SKM-1 (cell line): Measurements from ENCODE around the gene SLMAP.
"Not testable (repeated sequence)": the region's sequence is repeated elsewhere in the genome, so short reads cannot be mapped to it uniquely, and the experiment has no call there.

Source experiments
- DNase-seq: peaks from one replicate; lab custom pipeline; 2025; ENCODE audit not compliant: unreplicated experiment; lab: John Stamatoyannopoulos, UW

The SLMAP gene

DNA sequence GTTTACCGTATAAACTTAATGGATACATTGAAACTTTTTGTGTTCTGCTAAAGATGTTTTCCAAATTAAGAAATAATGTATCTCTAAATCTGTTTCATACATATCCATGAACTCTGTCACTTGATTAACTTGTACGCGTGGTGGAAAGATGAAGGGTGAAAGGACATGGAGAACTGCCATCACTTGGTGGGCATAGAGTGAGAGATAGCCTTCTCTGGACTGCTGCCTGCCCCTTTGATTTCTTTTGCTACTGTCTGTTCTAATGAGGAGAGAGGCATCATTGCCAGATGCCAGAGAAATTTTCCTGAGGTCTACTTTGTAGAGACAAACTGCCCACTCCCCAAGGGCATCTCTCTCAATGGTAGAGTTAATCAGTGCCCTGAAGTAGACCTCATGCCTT, 120.5 kb downstream of the SLMAP start:
- no peak for DNase-seq

DNA sequence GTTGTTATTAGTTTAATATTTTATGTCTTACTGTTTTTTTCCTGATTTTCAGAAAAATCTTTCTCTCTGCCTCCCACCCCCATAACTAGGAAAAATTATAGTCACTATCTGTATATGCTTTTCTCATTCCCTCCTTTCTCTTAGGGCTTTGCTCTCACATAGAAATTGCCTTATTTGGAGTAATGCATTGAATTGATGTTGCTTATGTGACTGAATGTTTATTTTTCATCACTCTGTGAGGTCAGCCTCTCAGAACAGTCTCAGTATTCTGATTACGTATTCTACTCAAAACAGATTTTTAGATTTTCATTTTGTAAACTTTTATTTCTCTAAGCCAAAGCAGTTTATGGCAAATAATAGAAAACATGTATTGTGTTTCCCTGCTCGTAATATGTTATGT, 121.0 kb downstream of the SLMAP start:
- no peak for DNase-seq

DNA sequence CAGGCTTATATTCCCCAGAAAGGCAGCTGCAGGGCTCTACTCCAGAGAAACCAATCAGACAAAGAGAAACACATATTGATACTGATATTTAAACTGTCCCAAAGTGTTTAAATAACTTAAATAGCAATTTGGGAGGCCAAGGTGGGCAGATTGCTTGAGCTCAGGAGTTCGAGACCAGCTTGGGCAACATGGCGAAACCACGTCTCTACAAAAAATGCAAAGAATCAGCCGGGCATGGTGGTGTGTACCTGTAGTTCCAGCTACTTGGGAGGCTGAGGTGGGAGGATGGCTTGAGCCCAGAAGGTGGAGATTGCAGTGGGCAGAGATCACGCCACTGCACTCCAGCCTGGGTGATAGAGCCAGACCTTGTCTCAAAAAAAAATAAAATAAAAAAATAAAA, 128.3 kb downstream of the SLMAP start:
- DNase-seq = not testable (repeated sequence)

DNA sequence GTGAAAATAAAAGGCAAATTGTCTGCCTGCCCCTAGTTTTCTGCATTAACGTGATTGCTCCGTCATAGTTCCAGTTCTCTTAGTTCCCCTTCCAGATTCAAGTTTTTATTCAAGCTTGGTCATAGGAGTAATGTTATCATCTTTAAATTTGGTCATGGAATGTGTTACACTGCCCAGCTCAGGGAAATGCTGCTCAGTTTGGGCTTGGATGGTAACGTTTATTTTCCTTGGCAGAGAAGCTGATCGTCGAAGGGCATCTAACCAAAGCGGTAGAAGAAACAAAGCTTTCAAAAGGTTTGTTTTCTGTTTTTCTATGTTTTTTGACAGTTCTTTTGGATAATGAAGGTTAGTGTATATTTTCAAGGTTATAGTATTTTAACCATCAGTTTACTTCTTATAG, 133.7 kb downstream of the SLMAP start:
- no peak for DNase-seq

DNA sequence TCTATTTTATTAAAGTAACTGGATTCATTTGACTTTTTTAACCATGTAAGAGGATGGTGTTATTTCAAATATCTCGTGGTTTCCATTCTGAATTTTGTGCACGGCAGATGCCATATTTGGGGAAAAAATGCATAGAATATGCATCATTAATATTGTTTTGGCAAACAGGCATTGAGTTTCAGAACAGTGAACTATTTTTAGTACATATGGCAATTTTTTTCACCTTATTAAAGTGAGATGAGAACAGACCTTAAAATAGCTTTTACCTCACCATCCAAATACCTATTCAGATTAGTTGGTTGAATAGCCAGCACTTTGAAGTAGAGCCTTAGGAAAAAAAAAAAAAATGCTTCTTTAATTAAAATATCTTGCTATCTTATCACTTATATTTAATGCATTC, 134.8 kb downstream of the SLMAP start:
- no peak for DNase-seq

DNA sequence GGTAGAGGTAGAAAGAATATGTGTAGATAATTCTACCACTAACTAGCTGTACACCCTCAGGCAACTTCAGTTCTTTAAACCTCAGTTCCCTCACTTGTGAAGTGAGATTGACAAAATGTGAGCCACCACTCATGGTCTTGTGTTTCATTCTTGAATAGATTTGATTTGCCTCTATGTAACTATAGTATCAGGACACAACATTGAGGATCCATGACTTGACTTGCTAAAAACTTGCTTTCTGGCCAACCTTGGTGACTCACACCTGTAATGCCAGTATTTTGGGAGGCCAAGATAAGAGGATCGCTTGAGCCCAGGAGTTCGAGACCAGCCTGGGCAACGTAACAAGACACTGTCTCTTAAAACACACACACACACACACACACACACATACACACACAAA, 136.3 kb downstream of the SLMAP start:
- no peak for DNase-seq

DNA sequence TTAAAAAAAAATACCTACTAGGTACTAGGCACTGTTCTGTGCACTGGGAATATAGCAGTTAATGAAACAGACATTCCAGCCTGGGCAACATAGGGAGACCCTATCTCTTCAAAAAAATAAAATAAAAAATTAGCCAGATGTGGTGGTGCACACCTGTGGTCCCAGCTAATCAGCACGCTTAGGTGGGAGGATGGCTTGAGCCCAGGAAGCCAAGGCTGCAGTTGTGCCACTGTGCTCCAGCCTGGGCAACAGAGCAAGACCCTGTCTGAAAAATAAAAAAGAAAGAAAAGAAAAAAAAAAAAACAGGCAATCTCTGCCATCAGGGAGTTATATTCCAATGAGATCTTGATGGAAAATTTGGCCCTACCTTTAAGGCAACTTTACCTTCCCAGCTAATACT, 137.0 kb downstream of the SLMAP start:
- no peak for DNase-seq

DNA sequence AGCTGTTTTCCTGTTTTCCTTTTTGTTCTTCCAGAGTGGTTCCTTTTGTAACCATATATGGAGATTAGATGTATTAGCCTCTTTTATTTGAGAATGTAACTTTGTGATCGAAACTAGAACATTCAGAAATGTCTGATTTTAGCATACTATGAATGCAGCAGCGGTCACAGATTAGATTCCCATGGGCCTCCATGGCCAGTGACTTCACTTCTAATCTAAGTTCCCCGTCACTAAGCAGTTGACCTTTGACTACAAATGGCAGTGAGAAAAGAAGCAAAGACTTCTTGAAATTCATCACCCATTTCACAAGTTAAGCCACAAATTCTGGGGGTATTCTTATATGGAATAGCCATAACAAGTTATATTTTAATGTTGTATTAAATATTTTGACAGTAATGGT, 137.6 kb downstream of the SLMAP start:
- DNase-seq = no peak

DNA sequence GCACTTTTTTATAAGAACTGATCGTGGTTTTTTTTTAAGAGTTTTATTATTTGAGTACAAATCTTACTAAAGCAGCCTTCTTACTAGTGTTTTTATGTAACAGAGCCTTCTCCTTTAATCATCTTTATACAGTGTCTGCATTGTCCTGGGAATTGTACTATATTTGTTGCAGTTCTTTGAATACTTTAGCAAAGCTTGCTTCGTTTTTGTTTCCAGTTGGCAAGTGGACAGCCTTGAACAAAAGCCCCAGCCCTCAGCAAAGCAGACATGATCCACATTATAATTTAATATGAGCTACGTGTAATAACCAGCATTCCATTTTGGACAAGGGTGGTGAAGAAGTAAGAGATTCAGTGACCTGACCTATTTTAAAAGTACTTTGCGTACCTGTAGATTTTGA, 139.9 kb downstream of the SLMAP start:
- DNase-seq = no peak

DNA sequence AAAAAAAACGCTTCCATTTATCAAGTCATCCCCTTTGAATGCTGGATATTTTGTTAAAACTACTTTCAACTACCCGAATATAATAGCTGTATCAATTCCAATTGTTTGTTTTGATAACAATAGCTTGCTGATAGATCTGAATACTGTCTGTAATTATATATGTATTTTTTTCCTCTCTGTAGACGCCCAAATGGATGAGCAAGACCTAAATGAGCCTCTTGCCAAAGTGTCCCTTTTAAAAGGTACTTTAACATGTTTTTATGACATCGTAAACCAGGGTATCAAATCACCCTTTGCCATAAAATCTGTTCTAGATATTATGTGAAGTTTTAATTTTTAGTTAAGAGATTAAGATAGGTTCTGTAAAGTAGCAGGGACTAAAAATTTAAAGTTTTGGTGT, 140.6 kb downstream of the SLMAP start:
- DNase-seq = no peak

DNA sequence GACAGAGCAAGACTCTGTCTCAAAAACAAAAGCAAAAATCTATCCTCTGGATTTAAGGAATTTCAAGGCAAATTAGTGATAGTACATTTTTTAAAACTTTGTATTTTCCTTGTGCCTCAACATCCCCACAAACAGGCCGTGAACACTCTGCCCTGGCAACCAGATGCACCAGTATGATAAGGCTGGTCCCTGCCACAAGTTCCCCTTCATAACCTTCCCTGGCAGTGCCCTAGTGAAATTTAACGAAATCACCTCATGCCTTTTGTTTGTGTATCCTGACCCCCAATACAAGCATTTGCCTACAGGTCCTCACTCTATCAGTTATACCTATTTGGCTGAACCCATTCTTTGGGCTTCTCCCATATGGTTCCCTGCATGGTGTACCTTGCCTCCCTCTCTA, 144.7 kb downstream of the SLMAP start:
- no peak for DNase-seq

DNA sequence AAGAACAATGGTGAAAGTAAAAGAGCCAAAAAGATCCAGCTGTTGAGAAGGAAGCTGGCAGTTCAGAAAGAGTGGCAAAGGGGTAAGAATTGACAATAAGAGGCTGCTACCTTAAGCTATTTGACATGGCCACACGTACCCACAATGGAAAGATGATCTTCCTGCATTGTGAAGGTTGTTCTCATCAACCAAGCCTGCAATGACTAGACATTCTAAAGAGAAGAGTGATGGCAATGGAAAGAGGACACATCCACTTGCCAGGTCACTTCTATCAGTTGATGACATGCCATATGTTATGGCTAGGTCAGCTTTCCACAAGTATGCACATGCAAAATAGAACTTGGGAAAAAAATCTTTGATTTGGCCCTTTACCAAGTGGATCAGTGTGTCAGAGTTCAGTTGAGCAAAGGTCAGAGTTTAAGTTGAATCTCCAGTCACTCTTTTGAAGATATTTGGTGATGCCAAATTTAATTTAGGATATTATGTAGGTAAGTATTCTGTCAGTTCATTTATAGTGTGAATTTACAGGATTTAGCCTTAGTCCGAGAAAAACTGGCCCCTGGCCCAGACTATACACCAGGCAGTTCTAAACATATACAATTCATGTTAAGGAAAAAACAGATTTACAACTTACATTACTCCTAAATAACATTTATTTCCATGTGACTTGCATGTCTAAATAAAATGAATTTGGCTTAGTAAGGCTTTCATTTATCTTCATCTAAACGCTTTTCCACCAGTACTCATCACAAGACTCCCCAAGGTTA, 147.2 kb downstream of the SLMAP start:
- no peak for DNase-seq

DNA sequence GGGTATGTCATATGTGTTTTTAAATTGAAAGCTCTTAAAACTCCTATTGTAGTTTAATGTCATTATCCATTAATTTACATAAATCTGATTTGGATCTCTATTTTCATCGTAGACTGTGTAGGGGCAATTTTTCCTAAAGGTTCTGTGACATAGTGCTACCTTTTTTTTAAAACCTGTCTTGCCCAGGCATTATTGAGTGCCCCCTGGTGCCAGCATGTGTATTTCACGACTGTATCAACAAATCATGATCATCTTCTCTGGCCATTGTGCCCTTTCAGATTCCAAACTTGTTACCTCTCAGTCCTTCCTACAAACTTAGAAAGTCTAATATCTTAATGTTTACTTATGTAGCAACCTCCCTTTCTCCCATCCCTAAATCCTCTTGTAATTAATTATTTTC, 154.9 kb downstream of the SLMAP start:
- DNase-seq = no peak

DNA sequence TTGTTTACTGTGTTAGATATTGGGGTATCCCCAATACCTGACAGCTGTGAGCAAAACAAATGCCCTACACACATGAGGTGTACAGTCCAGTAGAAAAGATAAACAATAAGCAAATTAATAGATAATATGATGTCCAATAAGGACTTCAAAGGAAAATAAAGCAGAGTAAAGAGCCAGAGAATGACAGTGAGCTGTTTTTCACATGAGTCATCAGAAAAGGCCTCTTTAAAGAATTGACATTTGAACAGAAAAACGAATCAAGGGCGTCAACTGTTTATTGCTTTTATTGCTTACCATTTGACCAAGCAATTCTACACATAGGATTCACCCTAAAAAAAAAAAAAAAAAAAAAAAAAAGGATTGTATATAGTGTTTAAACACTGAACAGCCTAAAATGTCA, 155.5 kb downstream of the SLMAP start:
- no peak for DNase-seq

DNA sequence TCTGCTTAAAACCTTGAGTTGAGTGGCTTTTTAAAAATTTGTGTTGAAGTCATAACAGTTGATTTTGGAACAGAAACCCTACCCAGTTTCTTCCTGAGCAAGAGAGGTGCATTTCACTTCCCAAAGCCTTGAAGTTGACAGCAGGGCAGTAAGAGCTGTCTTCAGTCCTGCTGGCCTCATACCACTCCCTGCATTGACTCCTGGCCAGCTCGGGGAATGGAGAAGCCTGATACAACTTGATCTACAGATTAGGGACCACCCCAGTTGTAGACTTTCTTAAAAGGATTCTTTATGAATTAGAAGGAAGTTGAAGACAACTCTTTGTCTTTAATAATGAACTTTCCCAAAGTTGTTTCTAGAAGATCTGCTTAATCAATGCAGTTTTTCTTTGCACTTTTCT, 161.5 kb downstream of the SLMAP start:
- no peak for DNase-seq

DNA sequence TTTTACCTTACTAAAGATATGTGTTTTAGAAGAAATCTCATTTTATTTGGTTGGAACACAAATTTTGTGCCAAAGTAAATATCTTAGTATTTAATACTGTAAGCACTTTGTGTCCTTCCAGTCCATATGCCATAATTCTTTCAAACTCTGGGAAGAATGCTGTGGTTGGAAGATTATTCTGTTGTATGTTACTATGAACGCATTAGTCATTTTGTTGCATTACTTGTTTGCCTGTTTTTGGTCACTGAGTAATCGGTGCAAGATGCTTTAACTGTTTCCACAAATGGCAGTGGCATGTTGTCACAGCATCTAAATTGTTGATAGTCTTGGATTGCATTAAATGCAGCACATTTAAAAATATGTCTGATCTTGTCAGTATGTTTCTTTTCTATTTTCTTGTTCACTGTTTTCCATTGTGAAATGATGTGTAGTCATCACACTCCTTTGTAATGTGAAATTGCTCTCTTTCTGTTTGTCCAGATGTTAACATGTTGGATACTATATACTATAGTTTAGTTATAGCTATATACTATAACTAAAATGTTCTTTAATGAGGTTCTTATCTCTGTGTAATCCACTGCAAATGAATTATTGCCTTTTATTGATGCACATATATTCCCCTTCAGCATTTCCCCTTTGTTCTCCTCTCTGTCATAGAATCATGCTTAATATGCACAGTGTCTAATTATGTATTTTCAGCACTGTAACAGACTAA, 162.2 kb downstream of the SLMAP start:
- DNase-seq = no peak

DNA sequence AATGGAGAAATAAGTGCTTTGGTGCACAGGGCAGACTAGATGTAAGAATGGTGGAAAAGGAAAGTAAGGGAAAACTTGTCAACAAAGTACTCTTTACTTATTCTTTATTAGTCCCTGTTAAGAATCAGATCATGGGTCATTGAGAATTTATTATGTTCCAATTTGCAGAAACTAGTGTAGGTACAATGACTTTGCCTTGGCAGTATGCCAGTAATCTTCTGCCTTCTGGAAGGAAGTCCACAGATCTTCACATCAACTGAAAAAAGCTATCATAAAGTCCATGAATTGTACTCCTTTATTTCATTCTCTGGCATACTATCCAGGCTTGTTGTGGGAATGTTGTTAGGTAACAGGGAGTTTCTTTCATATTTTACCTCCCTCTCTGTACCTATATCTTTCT, 163.9 kb downstream of the SLMAP start:
- no peak for DNase-seq

DNA sequence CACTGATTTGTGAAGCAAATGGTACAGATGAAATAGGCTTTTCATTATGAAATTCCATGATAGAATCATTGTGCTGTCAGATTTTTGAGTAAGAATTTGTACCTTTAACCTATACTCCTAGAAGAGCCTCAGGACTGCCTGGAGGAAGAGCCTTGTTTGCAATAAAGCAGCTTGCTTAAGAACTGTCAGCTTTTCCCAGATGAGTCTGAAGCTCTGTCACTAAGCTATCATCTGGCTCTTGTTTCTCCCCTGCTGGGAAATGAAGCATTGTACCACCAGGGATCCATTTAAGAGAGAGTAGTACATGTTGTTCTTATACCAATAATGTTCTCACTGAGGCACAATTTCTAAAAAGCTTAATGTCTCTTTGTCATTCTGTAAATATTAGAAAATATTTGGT, 167.0 kb downstream of the SLMAP start:
- DNase-seq = no peak

DNA sequence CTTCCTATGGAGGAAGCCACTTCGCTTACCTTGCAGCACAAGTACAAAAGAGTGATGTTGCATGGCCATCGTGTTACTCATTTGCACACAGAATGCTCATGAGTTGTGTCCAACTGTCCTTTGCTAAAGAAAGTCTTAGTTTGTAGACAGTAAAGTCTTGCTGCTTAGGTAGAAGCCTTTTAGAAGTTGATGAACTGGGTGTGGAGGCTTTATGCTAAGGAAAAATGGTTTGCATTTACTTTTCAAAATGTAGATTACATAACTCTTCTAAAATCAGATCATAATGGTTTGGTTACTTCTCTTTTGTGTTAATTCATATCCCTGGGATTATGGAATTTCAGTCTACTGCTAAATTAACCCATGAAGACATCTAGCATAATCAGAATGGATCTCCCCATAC, 167.6 kb downstream of the SLMAP start:
- no peak for DNase-seq

DNA sequence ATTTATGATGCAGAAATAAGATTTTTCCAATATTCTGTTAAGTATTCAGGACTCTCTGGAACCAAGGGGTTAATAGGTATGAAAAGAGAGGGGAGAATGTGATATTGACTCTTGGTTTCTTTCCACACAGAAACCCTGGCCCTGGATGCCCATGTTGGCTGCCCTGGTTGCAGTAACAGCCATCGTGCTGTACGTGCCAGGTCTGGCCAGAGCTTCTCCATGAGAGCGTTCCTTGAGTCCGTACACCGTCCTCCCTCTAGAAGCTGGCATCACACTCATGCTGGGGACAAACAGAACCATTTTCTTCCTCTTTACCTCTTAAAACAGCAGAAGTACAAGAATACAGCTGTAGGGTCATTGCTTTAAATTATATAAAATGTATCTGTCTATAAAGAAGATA, 171.1 kb downstream of the SLMAP start:
- DNase-seq = no peak

DNA sequence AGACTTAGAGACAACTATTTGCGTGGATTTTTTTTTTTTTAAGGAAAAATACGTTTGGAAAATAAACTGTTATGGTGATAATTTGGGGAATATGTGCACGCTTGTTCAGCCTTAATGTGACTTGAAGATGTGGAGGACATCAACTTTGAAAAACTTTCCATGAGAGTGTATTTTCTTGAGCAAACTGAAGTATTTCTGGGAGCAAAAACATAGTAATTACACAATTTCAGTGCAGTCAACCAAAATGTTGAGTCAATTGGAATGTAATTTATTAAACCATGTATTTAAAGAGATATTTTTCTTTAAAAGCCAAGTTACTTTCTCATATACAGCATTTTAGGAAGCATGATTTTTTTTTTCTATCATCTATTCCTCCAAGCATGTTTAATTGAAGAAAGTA, 171.8 kb downstream of the SLMAP start:
- no peak for DNase-seq

DNA sequence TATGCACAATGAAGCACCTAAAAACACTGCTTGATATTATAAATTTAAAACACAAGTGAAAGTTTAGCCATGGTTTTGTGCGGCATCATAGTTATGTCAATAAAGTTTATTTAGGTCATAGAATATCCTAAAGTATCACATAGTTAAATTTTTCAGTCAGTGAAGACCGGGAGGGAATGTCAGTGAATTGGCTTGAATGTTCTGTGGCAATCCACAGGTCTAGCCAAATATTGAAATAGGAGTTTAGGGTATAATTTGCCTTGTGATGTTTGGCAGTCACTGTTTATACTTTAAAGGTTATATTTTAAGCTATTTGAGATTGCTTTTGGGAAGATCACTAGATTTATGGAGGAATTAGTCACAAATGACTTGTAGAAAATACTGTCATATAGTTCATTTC, 172.4 kb downstream of the SLMAP start:
- DNase-seq = no peak

DNA sequence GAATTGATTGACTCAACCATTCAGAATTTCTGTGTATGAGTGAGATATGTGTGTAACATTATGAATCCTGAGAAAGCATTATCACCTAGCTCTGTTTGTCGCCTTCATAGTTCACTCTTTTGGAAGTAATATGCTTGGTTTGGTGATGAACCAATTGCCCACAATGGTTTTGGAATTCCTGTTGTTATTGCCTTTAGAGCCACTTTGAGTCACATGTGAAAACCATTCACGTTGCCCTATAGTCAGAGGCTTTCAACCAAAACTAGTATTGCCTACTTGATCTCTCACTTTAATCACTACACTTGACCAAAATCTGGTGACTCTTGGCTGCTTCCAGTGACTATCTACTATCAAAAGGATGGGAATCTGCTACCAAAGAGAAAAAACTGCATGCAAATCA, 173.9 kb downstream of the SLMAP start:
- no peak for DNase-seq
